Liver (tissue), 9 donors: Measurements from ENCODE around the gene SLC7A5. TPM values are rescaled to one million over a fixed set of nuclear protein-coding genes. Genes with fewer than 3 reads are reported as not detected.

Experiments
- DNase-seq: peaks from one replicate; pipeline ENCODE4 v3.0.0-alpha.2; 2017; ENCODE audit warnings: low spot score
- H3K27ac ChIP-seq, 2 donors: one replicate each; pipeline ENCODE4 v1.7.0; 2013; ENCODE audit warnings: inconsistent platforms in 2 of 2, low read length in 2 of 2, control low read depth in 1 of 2, low read depth in 1 of 2, mild to moderate bottlenecking in 1 of 2
- H3K27me3 ChIP-seq, 4 donors: one replicate each; pipeline versions ENCODE4 v1.6.1 to v1.7.0; 2013; ENCODE audit warnings: low read length in 3 of 4, inconsistent platforms in 1 of 4, mild to moderate bottlenecking in 1 of 4, moderate library complexity in 1 of 4; ENCODE audit not compliant: control insufficient read depth in 4 of 4, insufficient read depth in 4 of 4
- H3K36me3 ChIP-seq, 4 donors: one replicate each; pipeline versions ENCODE4 v1.6.1 to v1.7.0; 2013; ENCODE audit warnings: low read length in 3 of 4, mild to moderate bottlenecking in 3 of 4, low read depth in 1 of 4, moderate library complexity in 1 of 4; ENCODE audit not compliant: control insufficient read depth in 4 of 4, insufficient read depth in 3 of 4
- H3K4me1 ChIP-seq, 4 donors: one replicate each; pipeline versions ENCODE4 v1.6.1 to v1.7.0; 2013; ENCODE audit warnings: low read length in 3 of 4, mild to moderate bottlenecking in 3 of 4, moderate library complexity in 1 of 4; ENCODE audit not compliant: control insufficient read depth in 4 of 4, insufficient read depth in 4 of 4
- H3K4me3 ChIP-seq, 3 donors: one replicate each; pipeline versions ENCODE4 v1.6.1 to v1.7.0; 2013; ENCODE audit warnings: low read length in 3 of 3, control low read depth in 1 of 3, low read depth in 1 of 3, mild to moderate bottlenecking in 1 of 3
- H3K9ac ChIP-seq, 2 donors: one replicate each; pipeline ENCODE4 v1.7.0; 2013; ENCODE audit warnings: low read length in 2 of 2, mild to moderate bottlenecking in 2 of 2, moderate library complexity in 2 of 2, control low read depth in 1 of 2, low read depth in 1 of 2
- H3K9me3 ChIP-seq, 4 donors: one replicate each; pipeline versions ENCODE4 v1.6.1 to v1.7.0; 2013; ENCODE audit warnings: low read length in 3 of 4; ENCODE audit not compliant: control insufficient read depth in 4 of 4
- ATF3 ChIP-seq: IDR thresholded peaks from 2 replicates; pipeline ENCODE4 v1.6.1; 2016; ENCODE audit warnings: antibody characterized with exemption
- CTCF ChIP-seq: fragments of 150-350 bp; IDR thresholded peaks from 2 replicates; pipeline ENCODE4 v1.5.1; 2017; ENCODE audit warnings: improper control_type of control experiment, low read depth, low read length; ENCODE audit not compliant: missing input control
- EGR1 ChIP-seq, 2 donors: IDR thresholded peaks; 2 replicates each; pipeline ENCODE4 v1.6.1; 2016 to 2018; ENCODE audit warnings: antibody characterized with exemption in 2 of 2, low read depth in 2 of 2
- FOXA1 ChIP-seq: IDR thresholded peaks from 2 replicates; pipeline ENCODE4 v1.6.1; 2016; ENCODE audit warnings: antibody characterized with exemption
- FOXA2 ChIP-seq: IDR thresholded peaks from 2 replicates; pipeline ENCODE4 v1.6.1; 2016; ENCODE audit warnings: antibody characterized with exemption
- GABPA ChIP-seq, 2 donors: IDR thresholded peaks in 1 of 2; conservative IDR thresholded peaks in 1 of 2; 2 replicates each; pipeline ENCODE4 v1.6.1; 2016; ENCODE audit warnings: antibody characterized with exemption in 2 of 2, mild to moderate bottlenecking in 1 of 2, moderate library complexity in 1 of 2
- HNF4A ChIP-seq, 2 donors: conservative IDR thresholded peaks; 2 replicates each; pipeline ENCODE4 v1.6.1; 2016; ENCODE audit warnings: antibody characterized with exemption in 2 of 2, mild to moderate bottlenecking in 2 of 2
- HNF4G ChIP-seq: IDR thresholded peaks from 2 replicates; pipeline ENCODE4 v1.6.1; 2016; ENCODE audit warnings: antibody characterized with exemption
- JUND ChIP-seq, 2 donors: IDR thresholded peaks; 2 replicates each; pipeline ENCODE4 v1.6.1; 2016; ENCODE audit warnings: antibody characterized with exemption in 2 of 2
- NR2F2 ChIP-seq: IDR thresholded peaks from 2 replicates; pipeline ENCODE4 v1.6.1; 2016; ENCODE audit warnings: antibody characterized with exemption
- RAD21 ChIP-seq, 2 donors: IDR thresholded peaks; 2 replicates each; pipeline ENCODE4 v1.6.1; 2016; ENCODE audit warnings: antibody characterized with exemption in 2 of 2, mild to moderate bottlenecking in 2 of 2
- RXRA ChIP-seq, 2 donors: IDR thresholded peaks; 2 replicates each; pipeline ENCODE4 v1.6.1; 2017 to 2018; ENCODE audit warnings: antibody characterized with exemption in 2 of 2, mild to moderate bottlenecking in 1 of 2
- SP1 ChIP-seq: IDR thresholded peaks from 2 replicates; pipeline ENCODE4 v1.6.1; 2018; ENCODE audit warnings: antibody characterized with exemption, mild to moderate bottlenecking
- TAF1 ChIP-seq: conservative IDR thresholded peaks from 2 replicates; pipeline ENCODE4 v1.6.1; 2016; ENCODE audit warnings: antibody characterized with exemption, mild to moderate bottlenecking
- YY1 ChIP-seq: IDR thresholded peaks from 2 replicates; pipeline ENCODE4 v1.6.1; 2016; ENCODE audit warnings: antibody characterized with exemption, mild to moderate bottlenecking
- WGBS: extraction: QIAGEN DNeasy Blood & Tissue Kit; methylation state at CpG from one replicate; pipeline ENCODE4 v1.1.7; 2013; 5-methylcytosine and 5-hydroxymethylcytosine counted together
- polyA plus RNA-seq, 2 donors: library from polyadenylated mRNA; stranded (reverse) in 1 of 2; unstranded in 1 of 2; fragments of 200-250 nt in 1 of 2; fragments of >200 nt in 1 of 2; fragmentation: Nextera tagmentation in 1 of 2; extraction: Ambion mirVana in 1 of 2; gene quantifications; one replicate each; pipeline versions ENCODE4 v1.2.1 to v1.2.3, GENCODE V29; 2013 to 2015
- total RNA-seq, 2 donors: library from RNA; depleted of rRNA; stranded (reverse); fragments of >200 nt; gene quantifications; one replicate each; pipeline ENCODE4 v1.2.3, GENCODE V29; 2014
- TF ChIP-seq, protein P1 (sequence below): IDR thresholded peaks from 2 replicates; pipeline ENCODE4 v1.6.1; 2016; ENCODE audit warnings: antibody characterized with exemption
- TF ChIP-seq, protein P2 (sequence below): IDR thresholded peaks from 2 replicates; pipeline ENCODE4 v1.6.1; 2016; ENCODE audit warnings: antibody characterized with exemption, mild to moderate bottlenecking
- TF ChIP-seq, protein P3 (sequence below): IDR thresholded peaks from 2 replicates; pipeline ENCODE4 v1.6.1; 2016; ENCODE audit warnings: antibody characterized with exemption
- donor health status: healthy.
- donor health status: healthy.
- donor health status: healthy.
- donor health status: healthy.
- donor health status: healthy.

The SLC7A5 gene
- total and polyA plus RNA-seq, 4 donors: 4.5 to 66.0 (median 10.6) TPM

GRCh38 chr16:87845213-87845612 lies 24.1 kb downstream of the SLC7A5 start:
- Histone ChIP-seq H3K27me3 (no peaks in the 10 kb centered on the region), H3K4me1 (peaks cover 26 to 93% (median 82%) of the 10 kb centered on the region in 4 donors), H3K27ac (peak overlapping the region; percentile 75 to 94), H3K9me3 (no peaks in the 10 kb centered on the region), H3K9ac (peak overlapping the region; percentile 19 to 57), H3K4me3 (peak overlapping the region in 1 of 3 donors; percentile 55), H3K36me3 (peaks cover 0 to 2% (median 0%) of the 10 kb centered on the region in 4 donors)
- TF ChIP-seq JUND (IDR thresholded peaks at IDR 0.05): no peak
- no peak for TF ChIP-seq ATF3
- no peak for TF ChIP-seq RAD21 (IDR thresholded peaks at IDR 0.05)
- TF ChIP-seq, protein P1, sequence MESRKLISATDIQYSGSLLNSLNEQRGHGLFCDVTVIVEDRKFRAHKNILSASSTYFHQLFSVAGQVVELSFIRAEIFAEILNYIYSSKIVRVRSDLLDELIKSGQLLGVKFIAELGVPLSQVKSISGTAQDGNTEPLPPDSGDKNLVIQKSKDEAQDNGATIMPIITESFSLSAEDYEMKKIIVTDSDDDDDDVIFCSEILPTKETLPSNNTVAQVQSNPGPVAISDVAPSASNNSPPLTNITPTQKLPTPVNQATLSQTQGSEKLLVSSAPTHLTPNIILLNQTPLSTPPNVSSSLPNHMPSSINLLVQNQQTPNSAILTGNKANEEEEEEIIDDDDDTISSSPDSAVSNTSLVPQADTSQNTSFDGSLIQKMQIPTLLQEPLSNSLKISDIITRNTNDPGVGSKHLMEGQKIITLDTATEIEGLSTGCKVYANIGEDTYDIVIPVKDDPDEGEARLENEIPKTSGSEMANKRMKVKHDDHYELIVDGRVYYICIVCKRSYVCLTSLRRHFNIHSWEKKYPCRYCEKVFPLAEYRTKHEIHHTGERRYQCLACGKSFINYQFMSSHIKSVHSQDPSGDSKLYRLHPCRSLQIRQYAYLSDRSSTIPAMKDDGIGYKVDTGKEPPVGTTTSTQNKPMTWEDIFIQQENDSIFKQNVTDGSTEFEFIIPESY: peak; percentile 49
- TF ChIP-seq EGR1 (IDR thresholded peaks at IDR 0.05; ENCODE audit: low read depth in 2 of 2): no peak
- TF ChIP-seq, protein P2, sequence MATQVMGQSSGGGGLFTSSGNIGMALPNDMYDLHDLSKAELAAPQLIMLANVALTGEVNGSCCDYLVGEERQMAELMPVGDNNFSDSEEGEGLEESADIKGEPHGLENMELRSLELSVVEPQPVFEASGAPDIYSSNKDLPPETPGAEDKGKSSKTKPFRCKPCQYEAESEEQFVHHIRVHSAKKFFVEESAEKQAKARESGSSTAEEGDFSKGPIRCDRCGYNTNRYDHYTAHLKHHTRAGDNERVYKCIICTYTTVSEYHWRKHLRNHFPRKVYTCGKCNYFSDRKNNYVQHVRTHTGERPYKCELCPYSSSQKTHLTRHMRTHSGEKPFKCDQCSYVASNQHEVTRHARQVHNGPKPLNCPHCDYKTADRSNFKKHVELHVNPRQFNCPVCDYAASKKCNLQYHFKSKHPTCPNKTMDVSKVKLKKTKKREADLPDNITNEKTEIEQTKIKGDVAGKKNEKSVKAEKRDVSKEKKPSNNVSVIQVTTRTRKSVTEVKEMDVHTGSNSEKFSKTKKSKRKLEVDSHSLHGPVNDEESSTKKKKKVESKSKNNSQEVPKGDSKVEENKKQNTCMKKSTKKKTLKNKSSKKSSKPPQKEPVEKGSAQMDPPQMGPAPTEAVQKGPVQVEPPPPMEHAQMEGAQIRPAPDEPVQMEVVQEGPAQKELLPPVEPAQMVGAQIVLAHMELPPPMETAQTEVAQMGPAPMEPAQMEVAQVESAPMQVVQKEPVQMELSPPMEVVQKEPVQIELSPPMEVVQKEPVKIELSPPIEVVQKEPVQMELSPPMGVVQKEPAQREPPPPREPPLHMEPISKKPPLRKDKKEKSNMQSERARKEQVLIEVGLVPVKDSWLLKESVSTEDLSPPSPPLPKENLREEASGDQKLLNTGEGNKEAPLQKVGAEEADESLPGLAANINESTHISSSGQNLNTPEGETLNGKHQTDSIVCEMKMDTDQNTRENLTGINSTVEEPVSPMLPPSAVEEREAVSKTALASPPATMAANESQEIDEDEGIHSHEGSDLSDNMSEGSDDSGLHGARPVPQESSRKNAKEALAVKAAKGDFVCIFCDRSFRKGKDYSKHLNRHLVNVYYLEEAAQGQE: peak; percentile 61
- TF ChIP-seq CTCF: no peak
- no peak for TF ChIP-seq GABPA (IDR thresholded peaks at IDR 0.05 in 1 of 2, conservative IDR thresholded peaks at IDR 0.05 in 1 of 2)
- TF ChIP-seq HNF4A (conservative IDR thresholded peaks at IDR 0.05): peak; percentile 87 to 97
- TF ChIP-seq FOXA2: no peak
- no peak for TF ChIP-seq TAF1
- peak; percentile 60 for TF ChIP-seq YY1
- peak; percentile 16 for TF ChIP-seq FOXA1
- TF ChIP-seq, protein P3, sequence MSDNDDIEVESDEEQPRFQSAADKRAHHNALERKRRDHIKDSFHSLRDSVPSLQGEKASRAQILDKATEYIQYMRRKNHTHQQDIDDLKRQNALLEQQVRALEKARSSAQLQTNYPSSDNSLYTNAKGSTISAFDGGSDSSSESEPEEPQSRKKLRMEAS: peak; percentile 79
- peak; percentile 16 for TF ChIP-seq SP1
- no peak for TF ChIP-seq NR2F2
- peak; percentile 55 for TF ChIP-seq HNF4G
- TF ChIP-seq RXRA (IDR thresholded peaks at IDR 0.05): peak in 1 of 2 donors; percentile 73
- 51% methylated on average over 13 of the region's 13 CpGs for WGBS
- no peak for DNase-seq
